Measurements from ENCODE around the gene DAZAP2.
"Not testable (repeated sequence)": the region's sequence is repeated elsewhere in the genome, so short reads cannot be mapped to it uniquely, and the experiment has no call there.

The DAZAP2 gene

GRCh38 chr12:51253276-51253675 is 14.7 kb downstream of the DAZAP2 start:
- no peak for DNase-seq

GRCh38 chr12:51254536-51254935 is 15.9 kb downstream of the DAZAP2 start:
- DNase-seq = no peak

- not testable (repeated sequence) for DNase-seq
Measured at GRCh38 chr12:51259600-51259999, 21.0 kb downstream of the DAZAP2 start.

GRCh38 chr12:51262758-51263177 is 24.1 kb downstream of the DAZAP2 start:
- no peak for DNase-seq

- DNase-seq = no peak
Measured at GRCh38 chr12:51263341-51263740, 24.7 kb downstream of the DAZAP2 start.

GRCh38 chr12:51264297-51264696 is 25.7 kb downstream of the DAZAP2 start:
- DNase-seq = no peak

- DNase-seq = no peak
Measured at GRCh38 chr12:51265024-51265423, 26.4 kb downstream of the DAZAP2 start.

GRCh38 chr12:51269174-51270066 is 30.8 kb downstream of the DAZAP2 start:
- peak; percentile 46 for DNase-seq

GRCh38 chr12:51270067-51270950 is 31.7 kb downstream of the DAZAP2 start, which contains the start of gene SMAGP:
SMAGP (minus strand) TSS chr12:51270415; CDS start chr12:51269278, 1,137 bp downstream.
- DNase-seq = peak; percentile 72

- no peak for DNase-seq
Measured at GRCh38 chr12:51270951-51271518, 32.4 kb downstream of the DAZAP2 start.

GRCh38 chr12:51272810-51273209 is 34.2 kb downstream of the DAZAP2 start:
- not testable (repeated sequence) for DNase-seq

GRCh38 chr12:51275088-51275487 is 36.5 kb downstream of the DAZAP2 start:
- no peak for DNase-seq

GRCh38 chr12:51281202-51281924 is 42.7 kb downstream of the DAZAP2 start:
- DNase-seq = no peak

- no peak for DNase-seq
Measured at GRCh38 chr12:51285843-51286242, 47.2 kb downstream of the DAZAP2 start.

GRCh38 chr12:51291603-51292513 is 53.2 kb downstream of the DAZAP2 start:
- DNase-seq = not testable (repeated sequence)
